GM19467 (cell line): Measurements from ENCODE around the gene PPP1R9B.

ENCODE experiments used
- ATAC-seq: cut with Tn5 transposase; IDR thresholded peaks from one replicate; pipeline ENCODE4 v1.9.1; 2021; ENCODE audit warnings: mild to moderate bottlenecking, moderate library complexity; ENCODE audit not compliant: unreplicated experiment

Gene PPP1R9B

GRCh38 chr17:50111673-50112655 is 38.5 kb downstream of the PPP1R9B start:
- ATAC-seq: no peak

- no peak for ATAC-seq
These were observed 39.7 kb downstream of the PPP1R9B start for GRCh38 chr17:50110591-50111349.

- ATAC-seq: no peak
These were observed 40.7 kb downstream of the PPP1R9B start for GRCh38 chr17:50109785-50110184.

- ATAC-seq: no peak
These were observed 41.3 kb downstream of the PPP1R9B start for GRCh38 chr17:50109207-50109606.

- ATAC-seq: no peak
These were observed 41.9 kb downstream of the PPP1R9B start for GRCh38 chr17:50108556-50108955.

- ATAC-seq: no peak
These were observed 42.6 kb downstream of the PPP1R9B start for GRCh38 chr17:50107790-50108414.

- no peak for ATAC-seq
These were observed 43.9 kb downstream of the PPP1R9B start for GRCh38 chr17:50106393-50107131.

- no peak for ATAC-seq
These were observed 44.7 kb downstream of the PPP1R9B start for GRCh38 chr17:50105811-50106210.

GRCh38 chr17:50103941-50104340 is 46.5 kb downstream of the PPP1R9B start:
- no peak for ATAC-seq

- ATAC-seq: no peak
These were observed 47.2 kb downstream of the PPP1R9B start for GRCh38 chr17:50103252-50103651.

GRCh38 chr17:50102164-50102991 is 48.1 kb downstream of the PPP1R9B start:
- ATAC-seq: no peak

GRCh38 chr17:50101346-50102163 is 48.9 kb downstream of the PPP1R9B start:
- no peak for ATAC-seq

GRCh38 chr17:50100921-50101345 is 49.5 kb downstream of the PPP1R9B start:
- no peak for ATAC-seq

GRCh38 chr17:50100480-50100883 is 50.0 kb downstream of the PPP1R9B start:
- ATAC-seq: no peak

GRCh38 chr17:50099003-50099402 is 51.5 kb downstream of the PPP1R9B start:
- ATAC-seq: no peak

GRCh38 chr17:50098583-50098982 is 51.9 kb downstream of the PPP1R9B start:
- ATAC-seq: no peak

- ATAC-seq: no peak
These were observed 52.6 kb downstream of the PPP1R9B start for GRCh38 chr17:50097926-50098325.

GRCh38 chr17:50097455-50097854 is 53.0 kb downstream of the PPP1R9B start:
- ATAC-seq: no peak

- ATAC-seq: no peak
These were observed 53.7 kb downstream of the PPP1R9B start for GRCh38 chr17:50096758-50097157.
